Lung (tissue), 12 donors: Measurements from ENCODE around the gene AK3. TPM values are rescaled to one million over a fixed set of nuclear protein-coding genes. Genes with fewer than 3 reads are reported as not detected.

Experiments used
- ATAC-seq: fragments of 200-7000 bp; cut with Tn5 transposase; one replicate; pipeline ENCODE4 v1.9.1; 2020; ENCODE audit warnings: moderate number of reproducible peaks; ENCODE audit not compliant: insufficient read depth, low FRiP score
- DNase-seq, 3 donors: peaks; one replicate each; pipeline ENCODE4 v3.0.0-alpha.2; 2013 to 2017
- H3K27ac ChIP-seq, 2 donors: one replicate each; pipeline ENCODE4 v1.5.1; 2013; ENCODE audit warnings: mild to moderate bottlenecking in 2 of 2, moderate library complexity in 2 of 2, control low read depth in 1 of 2, inconsistent platforms in 1 of 2, low read depth in 1 of 2, low read length in 1 of 2
- H3K27me3 ChIP-seq, 3 donors: one replicate each; pipeline ENCODE4 v1.5.1; 2013; ENCODE audit warnings: low read length in 2 of 3; ENCODE audit not compliant: control insufficient read depth in 3 of 3, insufficient read depth in 3 of 3
- H3K36me3 ChIP-seq, 4 donors: one replicate each; pipeline ENCODE4 v1.5.1; 2013; ENCODE audit warnings: low read length in 4 of 4, mild to moderate bottlenecking in 1 of 4, moderate library complexity in 1 of 4; ENCODE audit not compliant: control insufficient read depth in 4 of 4, insufficient read depth in 4 of 4
- H3K4me1 ChIP-seq, 5 donors: one replicate each; pipeline ENCODE4 v1.5.1; 2013; ENCODE audit warnings: low read length in 5 of 5, mild to moderate bottlenecking in 2 of 5, moderate library complexity in 1 of 5; ENCODE audit not compliant: control insufficient read depth in 5 of 5, insufficient read depth in 5 of 5
- H3K4me3 ChIP-seq: one replicate; pipeline ENCODE4 v1.5.1; 2013; ENCODE audit warnings: mild to moderate bottlenecking, control low read depth, moderate library complexity
- H3K9ac ChIP-seq, 2 donors: one replicate each; pipeline ENCODE4 v1.5.1; 2013; ENCODE audit warnings: low read length in 2 of 2, control low read depth in 1 of 2; ENCODE audit not compliant: insufficient read depth in 1 of 2
- H3K9me3 ChIP-seq, 4 donors: one replicate each; pipeline ENCODE4 v1.5.1; 2013; ENCODE audit warnings: low read length in 3 of 4, mild to moderate bottlenecking in 1 of 4, moderate library complexity in 1 of 4; ENCODE audit not compliant: control insufficient read depth in 4 of 4, insufficient read depth in 3 of 4
- CTCF ChIP-seq: IDR thresholded peaks from 2 replicates; pipeline ENCODE4 v1.5.1; 2012; ENCODE audit warnings: mild to moderate bottlenecking; ENCODE audit errors: control extremely low read depth, extremely low read depth
- WGBS, 2 donors: extraction: QIAGEN DNeasy Blood & Tissue Kit; methylation state at CpG; one replicate each; pipeline ENCODE4 v1.1.7; 2013; 5-methylcytosine and 5-hydroxymethylcytosine counted together
- polyA plus RNA-seq, 2 donors: library from polyadenylated mRNA; stranded (reverse); fragments of 200-250 nt; gene quantifications; one replicate each; pipeline ENCODE4 v1.2.1, GENCODE V29; 2013
- total RNA-seq, 2 donors: library from RNA; depleted of rRNA in 1 of 2; stranded (reverse); fragments of >200 nt in 1 of 2; gene quantifications; one replicate each; pipeline ENCODE4 v1.2.1, GENCODE V29; 2014 to 2021
- donor health status: control.
- donor health status: control.
- donor health status: Bipolar disorder and iron deficiency.
- donor health status: healthy.
- donor health status: DM: yes; HTN: yes; CAD: no.

Gene AK3
- total and polyA plus RNA-seq, 4 donors: 22.4 to 62.7 (median 31.8) TPM

GRCh38 chr9:4665357-4665756, 75.6 kb downstream of the AK3 start:
- no peak for ATAC-seq
- WGBS, 2 donors: 51 to 71% methylated on average over 2 of the region's 2 CpGs
- no peak for TF ChIP-seq CTCF

GRCh38 chr9:4663956-4664355, 77.0 kb downstream of the AK3 start:
- H3K9ac ChIP-seq: no peak overlapping the region
- H3K27me3 ChIP-seq: no peaks in the 10 kb centered on the region
- H3K36me3 ChIP-seq: no peaks in the 10 kb centered on the region
- no peak overlapping the region for H3K4me3 ChIP-seq
- WGBS, 2 donors: 82 to 87% methylated on average over 3 of the region's 3 CpGs
- ATAC-seq: no peak
- no peak for DNase-seq
- no peaks in the 10 kb centered on the region for H3K9me3 ChIP-seq
- peaks cover 7 to 33% (median 8%) of the 10 kb centered on the region in 5 donors for H3K4me1 ChIP-seq
- no peak for TF ChIP-seq CTCF
- no peak overlapping the region for H3K27ac ChIP-seq

More at GRCh38 chr9:4665357-4665756, 75.6 kb downstream of the AK3 start:
- Histone ChIP-seq H3K4me1 (peaks cover 7 to 33% (median 8%) of the 10 kb centered on the region in 5 donors), H3K36me3 (no peaks in the 10 kb centered on the region), H3K4me3 (no peak overlapping the region), H3K9ac (no peak overlapping the region), H3K27ac (no peak overlapping the region), H3K9me3 (no peaks in the 10 kb centered on the region), H3K27me3 (no peaks in the 10 kb centered on the region)
- DNase-seq: peak in 2 of 3 donors; percentile 51 to 59

GRCh38 chr9:4662989-4663792, 77.8 kb downstream of the AK3 start:
- Histone ChIP-seq H3K27ac (peak overlapping the region in 1 of 2 donors; percentile 91), H3K4me1 (peaks cover 7 to 33% (median 8%) of the 10 kb centered on the region in 5 donors), H3K27me3 (no peaks in the 10 kb centered on the region), H3K36me3 (no peaks in the 10 kb centered on the region), H3K4me3 (peak overlapping the region; percentile 72), H3K9ac (no peak overlapping the region), H3K9me3 (no peaks in the 10 kb centered on the region)
- ATAC-seq (no peak), DNase-seq (peak in 2 of 3 donors; percentile 32 to 52)
- TF ChIP-seq CTCF: no peak
- WGBS, 2 donors: 58 to 64% methylated on average over 13 of the region's 13 CpGs
